ENCODE data around the gene FGFR4.
A peak's percentile ranks its signal among the peaks of the same experiment; 100 is the strongest.

The FGFR4 gene

GRCh38 chr5:177103523-177104253 is 17.0 kb downstream of the FGFR4 start:
- DNase-seq (ENCODE audit: low spot score), result no peak

- DNase-seq (ENCODE audit: low spot score), result no peak
Measured at GRCh38 chr5:177105691-177106476, 19.2 kb downstream of the FGFR4 start.

- DNase-seq (ENCODE audit: low spot score), result no peak
Measured at GRCh38 chr5:177107159-177107558, 20.4 kb downstream of the FGFR4 start.

- no peak for DNase-seq (ENCODE audit: low spot score)
Measured at GRCh38 chr5:177109810-177110209, 23.1 kb downstream of the FGFR4 start.

GRCh38 chr5:177111720-177112394 is 25.1 kb downstream of the FGFR4 start:
- DNase-seq (ENCODE audit: low spot score), result peak; percentile 77

GRCh38 chr5:177112589-177113220 is 26.0 kb downstream of the FGFR4 start:
- DNase-seq (ENCODE audit: low spot score), result no peak

- peak; percentile 92 for DNase-seq (ENCODE audit: low spot score)
Measured at GRCh38 chr5:177113566-177114424, 27.1 kb downstream of the FGFR4 start.

- DNase-seq (ENCODE audit: low spot score), result peak; percentile 93
Measured at GRCh38 chr5:177116631-177117373, 30.1 kb downstream of the FGFR4 start.

GRCh38 chr5:177117441-177118045 is 30.8 kb downstream of the FGFR4 start:
- DNase-seq (ENCODE audit: low spot score), result no peak

GRCh38 chr5:177122566-177122965 is 35.9 kb downstream of the FGFR4 start:
- DNase-seq (ENCODE audit: low spot score), result no peak

DNA sequence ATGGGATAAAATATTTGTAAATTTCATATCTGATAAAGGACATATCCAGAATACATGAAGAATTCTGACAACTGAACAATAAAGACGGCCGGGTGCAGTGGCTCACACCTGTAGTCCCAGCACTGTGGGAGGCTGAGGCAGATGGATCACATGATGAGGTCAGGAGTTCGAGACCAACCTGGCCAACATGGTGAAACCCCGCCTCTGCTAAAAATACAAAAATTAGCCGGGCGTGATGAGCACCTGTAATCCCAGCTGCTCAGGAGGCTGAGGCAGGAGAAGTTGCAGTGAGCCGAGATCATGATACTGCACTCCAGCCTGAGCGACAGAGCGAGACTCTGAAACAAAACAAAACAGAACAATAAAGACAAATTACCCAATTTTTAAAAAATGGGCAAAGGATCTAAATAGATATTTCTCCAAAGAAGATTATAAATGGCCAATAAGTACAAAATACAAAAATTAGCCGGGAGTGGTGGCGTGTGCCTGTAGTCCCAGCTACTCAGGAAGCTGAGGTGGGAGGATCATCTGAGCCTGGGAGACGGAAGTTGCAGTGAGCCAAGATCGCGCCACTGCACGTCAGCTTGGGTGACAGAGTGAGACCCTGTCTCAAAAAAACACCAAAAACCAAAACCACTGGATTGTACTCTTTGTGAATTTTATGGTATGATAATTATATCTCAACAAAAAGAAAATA is 37.2 kb downstream of the FGFR4 start:
- no peak for DNase-seq (ENCODE audit: low spot score)

DNA sequence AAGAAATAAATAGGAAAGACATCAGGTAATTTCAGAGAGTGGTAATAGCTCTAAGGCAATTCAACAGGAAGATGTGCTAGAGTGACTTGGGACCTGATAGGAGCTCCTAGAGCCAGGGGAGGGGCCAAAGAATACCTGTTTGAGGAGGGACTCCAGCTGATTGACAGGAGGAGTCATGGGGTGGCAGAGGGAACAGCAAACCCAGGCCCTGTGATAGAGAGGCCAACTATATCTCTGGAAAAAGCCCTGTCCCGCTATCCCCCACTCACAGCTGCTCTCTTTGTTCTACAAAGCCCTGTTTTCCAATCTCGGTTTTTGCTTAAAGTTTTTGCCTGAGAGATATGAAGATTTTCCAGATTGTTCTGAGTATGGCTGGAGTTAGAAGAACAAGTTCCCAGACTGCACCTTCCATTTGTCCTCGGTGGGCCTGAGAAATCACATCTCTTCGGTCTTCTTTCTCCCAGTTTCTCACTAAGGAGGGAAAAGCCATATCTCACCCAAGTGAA is 37.8 kb downstream of the FGFR4 start:
- no peak for DNase-seq (ENCODE audit: low spot score)

- no peak for DNase-seq (ENCODE audit: low spot score)
Measured at GRCh38 chr5:177126771-177127170, 40.1 kb downstream of the FGFR4 start.

DNA sequence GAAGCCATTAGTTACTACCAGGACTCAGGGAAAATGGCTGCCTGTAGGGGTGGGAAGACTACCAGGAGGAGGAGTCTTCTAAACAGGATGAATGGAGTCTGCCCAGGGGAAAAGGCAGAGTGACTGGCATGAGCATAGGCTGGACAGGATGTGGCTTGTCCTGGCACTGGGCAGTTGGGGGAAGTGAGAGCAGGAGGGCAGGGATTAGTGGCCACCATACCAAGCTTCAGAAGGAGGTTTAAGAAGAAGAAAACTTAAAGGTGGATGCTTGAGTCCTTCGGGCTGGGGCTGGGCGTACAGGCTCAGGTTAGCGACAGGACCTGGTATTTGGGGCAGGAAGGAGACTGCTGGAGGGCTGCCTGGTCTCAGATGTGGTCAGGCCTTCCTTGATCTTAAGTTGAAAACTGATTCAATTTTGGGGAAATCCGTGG is 41.9 kb downstream of the FGFR4 start:
- DNase-seq (ENCODE audit: low spot score), result peak; percentile 54

- DNase-seq (ENCODE audit: low spot score), result no peak
Measured at GRCh38 chr5:177130211-177131018, 43.7 kb downstream of the FGFR4 start.

DNA sequence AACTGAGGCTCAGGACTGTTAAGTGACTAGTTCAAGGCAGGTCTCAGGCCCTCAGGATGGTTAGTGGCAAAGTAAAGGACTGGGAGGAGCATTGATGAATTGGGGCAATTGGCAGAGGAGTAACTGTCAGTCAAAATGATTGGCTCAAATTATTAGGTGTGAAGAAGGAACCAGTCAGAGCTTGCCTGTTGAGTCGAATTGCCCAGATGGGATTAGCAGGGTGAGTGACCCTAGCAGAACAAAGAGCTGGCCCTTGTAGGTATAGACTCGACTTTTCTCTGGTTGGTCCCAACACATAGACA is 44.3 kb downstream of the FGFR4 start:
- no peak for DNase-seq (ENCODE audit: low spot score)

DNA sequence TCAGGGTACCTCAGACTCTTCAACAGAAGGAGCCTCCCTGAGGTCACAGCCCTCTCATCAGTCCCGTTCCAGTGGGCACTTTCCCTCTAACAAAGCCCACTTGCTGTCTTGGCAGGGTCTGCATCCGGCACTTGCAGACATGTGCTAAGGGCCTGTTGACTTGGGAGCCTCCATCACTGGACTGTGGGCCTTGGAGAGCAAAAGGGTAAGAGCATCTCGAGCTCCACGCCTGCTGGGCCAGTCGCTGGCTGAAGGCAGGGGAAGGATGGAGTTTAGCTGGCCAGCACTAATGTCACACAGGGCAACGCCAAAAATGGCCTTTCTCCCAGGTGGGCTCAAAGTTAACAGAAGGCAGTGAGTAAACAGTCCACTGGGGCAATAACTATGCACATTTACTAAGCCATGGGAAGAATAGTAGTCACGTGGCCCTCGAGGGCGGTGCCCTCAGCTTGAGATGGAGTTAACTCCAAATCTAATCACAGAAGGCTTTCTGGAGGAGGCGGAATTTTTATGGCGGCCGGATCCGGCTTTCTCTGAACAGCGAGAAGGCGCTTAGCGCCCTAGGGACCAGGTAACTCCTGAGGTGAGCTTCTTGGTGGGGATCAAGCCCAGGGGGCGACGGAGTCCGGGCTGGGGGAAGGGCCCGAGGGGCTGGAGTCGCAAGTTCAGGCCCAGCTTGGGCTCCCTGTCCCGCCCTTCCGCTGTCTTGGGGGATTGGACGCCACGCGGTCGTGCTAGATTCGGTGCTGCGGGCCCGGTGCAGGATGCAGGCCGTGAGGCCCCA is 44.8 kb downstream of the FGFR4 start:
- no peak for DNase-seq (ENCODE audit: low spot score)

Data from Ammon's horn (tissue), 1 donor.